A549 (cell line): ENCODE results near the gene INPP5B. TPM values are rescaled to one million over a fixed set of nuclear protein-coding genes. Genes with fewer than 3 reads are reported as not detected.

Experiments
- ATAC-seq, 2 experiments: fragments of 200-7000 bp in 1 of 2; fragments of >200 bp in 1 of 2; cut with Nextera tagmentation in 1 of 2; cut with Tn5 transposase in 1 of 2; 3 replicates each; pipeline versions ENCODE4 v1.8.0 to v1.9.1; 2018 to 2020; ENCODE audit warnings: mild to moderate bottlenecking in 1 of 2, moderate library complexity in 1 of 2
- CTCF ChIA-PET: fragments of 300-600 bp; sonication (Branson Sonifier 250); formaldehyde crosslinking; extraction: SDS; loops from one replicate; lab custom pipeline; 2021; ENCODE audit warnings: antibody characterized with exemption, inconsistent platforms; lab: Yijun Ruan, JAX
- POLR2A ChIA-PET: fragments of 350-600 bp; formaldehyde crosslinking; extraction: SDS; loops from one replicate; lab custom pipeline; 2021; ENCODE audit warnings: antibody characterized with exemption, inconsistent platforms; lab: Yijun Ruan, JAX
- DNase-seq, 2 experiments: peaks; one replicate each; pipeline versions ENCODE4 v3.0.0 to v3.0.0-alpha.2; 2011 to 2016; ENCODE audit warnings: low read depth in 1 of 2, low spot score in 1 of 2
- FAIRE-seq: peaks from 2 replicates; lab custom pipeline; 2011; peaks lifted over from hg19 to GRCh38; lab: Jason Lieb, UNC
- H3K27ac ChIP-seq, 2 experiments: fragments of >200 bp; sonication (Bioruptor Twin); formaldehyde crosslinking; 3 replicates each; pipeline ENCODE4 v1.5.1; 2016 to 2017
- H3K4me1 ChIP-seq: fragments of >200 bp; sonication (Bioruptor Twin); formaldehyde crosslinking; 3 replicates; pipeline ENCODE4 v1.6.1; 2016
- H3K4me2 ChIP-seq: fragments of >200 bp; sonication (Bioruptor Twin); formaldehyde crosslinking; 3 replicates; pipeline ENCODE4 v1.6.1; 2016
- H3K4me3 ChIP-seq: fragments of >200 bp; sonication (Bioruptor Twin); formaldehyde crosslinking; 3 replicates; pipeline ENCODE4 v1.5.1; 2016
- H3K9me3 ChIP-seq: fragments of >200 bp; sonication (Bioruptor Twin); formaldehyde crosslinking; 3 replicates; pipeline ENCODE4 v1.6.1; 2016
- CBX2 ChIP-seq: fragments of 200-600 bp; sonication (generic); IDR thresholded peaks from 2 replicates; pipeline ENCODE4 v1.6.1; 2016; ENCODE audit warnings: low read depth, mild to moderate bottlenecking, borderline replicate concordance
- CEBPB ChIP-seq, 2 experiments: fragments of >200 bp in 1 of 2; sonication (Bioruptor Twin) in 1 of 2; formaldehyde crosslinking in 1 of 2; IDR thresholded peaks; 2 replicates each; pipeline ENCODE4 v1.6.1; 2012 to 2016
- CHD4 ChIP-seq: fragments of 200-600 bp; sonication (generic); IDR thresholded peaks from 2 replicates; pipeline ENCODE4 v1.6.1; 2016; ENCODE audit warnings: antibody characterized with exemption, mild to moderate bottlenecking, borderline replicate concordance
- EP300 ChIP-seq, 2 experiments: fragments of >200 bp; sonication (Bioruptor Twin); formaldehyde crosslinking; IDR thresholded peaks; 2 replicates in 1 of 2; 3 replicates in 1 of 2; pipeline ENCODE4 v1.6.1; 2016 to 2017
- ESRRA ChIP-seq: fragments of 150-350 bp; IDR thresholded peaks from 2 replicates; pipeline ENCODE4 v1.6.1; 2014; ENCODE audit warnings: mild to moderate bottlenecking, low read length, borderline replicate concordance
- HEYL ChIP-seq: fragments of 250-450 bp; sonication (Bioruptor Pico); IDR thresholded peaks from 2 replicates; pipeline ENCODE4 v1.8.0; 2021; ENCODE audit warnings: mild to moderate bottlenecking, moderate library complexity
- HMGXB4 ChIP-seq: fragments of 250-450 bp; sonication (Bioruptor Pico); IDR thresholded peaks from 2 replicates; pipeline ENCODE4 v1.5.0; 2021; ENCODE audit warnings: mild to moderate bottlenecking, moderate library complexity, borderline replicate concordance
- KDM5A ChIP-seq: fragments of 200-600 bp; sonication (generic); IDR thresholded peaks from 2 replicates; pipeline ENCODE4 v1.6.1; 2016; ENCODE audit warnings: antibody characterized with exemption, mild to moderate bottlenecking
- MAZ ChIP-seq: fragments of 150-350 bp; IDR thresholded peaks from 2 replicates; pipeline ENCODE4 v1.6.1; 2014; ENCODE audit warnings: antibody characterized with exemption, low read depth, low read length, borderline replicate concordance
- NFE2L2 ChIP-seq: fragments of 150-350 bp; conservative IDR thresholded peaks from 2 replicates; pipeline ENCODE4 v1.6.1; 2014; ENCODE audit warnings: low read length
- NPAS2 ChIP-seq: fragments of 250-450 bp; sonication (Bioruptor Pico); IDR thresholded peaks from 2 replicates; pipeline ENCODE4 v1.8.0; 2022; ENCODE audit warnings: mild to moderate bottlenecking, moderate library complexity, borderline replicate concordance
- NR3C1 ChIP-seq: fragments of >200 bp; sonication (Bioruptor Twin); formaldehyde crosslinking; IDR thresholded peaks from 3 replicates; pipeline ENCODE4 v1.6.1; 2017
- POLR2AphosphoS2 ChIP-seq: conservative IDR thresholded peaks from 2 replicates; pipeline ENCODE4 v1.6.1; 2012; ENCODE audit warnings: low read length, improper control_type of control experiment, inconsistent platforms
- RCOR1 ChIP-seq: fragments of 150-350 bp; IDR thresholded peaks from 2 replicates; pipeline ENCODE4 v1.6.1; 2014; ENCODE audit warnings: antibody characterized with exemption, low read length, low read depth
- SREBF2 ChIP-seq: fragments of 450-650 bp; IDR thresholded peaks from 2 replicates; pipeline ENCODE4 v1.6.1; 2014; ENCODE audit warnings: mild to moderate bottlenecking, moderate library complexity
- TFCP2L1 ChIP-seq: fragments of 250-450 bp; sonication (Bioruptor Pico); IDR thresholded peaks from 2 replicates; pipeline ENCODE4 v1.5.0; 2021; ENCODE audit warnings: mild to moderate bottlenecking
- ZFP36 ChIP-seq: fragments of 450-650 bp; IDR thresholded peaks from 2 replicates; pipeline ENCODE4 v1.6.1; 2014; ENCODE audit warnings: borderline replicate concordance; ENCODE audit not compliant: partially characterized antibody
- ZSCAN20 ChIP-seq: fragments of 250-450 bp; sonication (Bioruptor Pico); IDR thresholded peaks from 2 replicates; pipeline ENCODE4 v1.8.0; 2022; ENCODE audit warnings: mild to moderate bottlenecking, moderate library complexity
- WGBS: methylation state at CpG from one replicate; pipeline ENCODE4 v1.1.6; 2017; ENCODE audit errors: missing lambda C conversion rate; 5-methylcytosine and 5-hydroxymethylcytosine counted together
- polyA plus RNA-seq, 4 experiments: library from polyadenylated mRNA; depleted of rRNA in 3 of 4; stranded (reverse); fragments of >200 nt; fragmentation: RNase III in 1 of 4; extraction: RNeasy Plus Mini Kit Qiagen cat#74134 plus additional on column Dnase treatment in 1 of 4; gene quantifications; 2 replicates in 3 of 4; 3 replicates in 1 of 4; pipeline ENCODE4 v1.2.3, GENCODE V29; 2011 to 2017
- TF ChIP-seq, protein P1 (sequence below): fragments of 200-600 bp; sonication (generic); IDR thresholded peaks from 2 replicates; pipeline ENCODE4 v1.6.1; 2016; ENCODE audit warnings: antibody characterized with exemption, mild to moderate bottlenecking, moderate library complexity
- TF ChIP-seq, protein P2 (sequence below): fragments of 150-350 bp; IDR thresholded peaks from 2 replicates; pipeline ENCODE4 v1.6.1; 2014; ENCODE audit warnings: low read depth, mild to moderate bottlenecking, low read length
- TF ChIP-seq, protein P3 (sequence below): IDR thresholded peaks from 2 replicates; pipeline ENCODE4 v1.6.1; 2012

Gene INPP5B
- polyA plus RNA-seq, 2 of the 4 experiments (the other 2 are of a cell fraction) = 4.9 to 11.1 TPM

DNA sequence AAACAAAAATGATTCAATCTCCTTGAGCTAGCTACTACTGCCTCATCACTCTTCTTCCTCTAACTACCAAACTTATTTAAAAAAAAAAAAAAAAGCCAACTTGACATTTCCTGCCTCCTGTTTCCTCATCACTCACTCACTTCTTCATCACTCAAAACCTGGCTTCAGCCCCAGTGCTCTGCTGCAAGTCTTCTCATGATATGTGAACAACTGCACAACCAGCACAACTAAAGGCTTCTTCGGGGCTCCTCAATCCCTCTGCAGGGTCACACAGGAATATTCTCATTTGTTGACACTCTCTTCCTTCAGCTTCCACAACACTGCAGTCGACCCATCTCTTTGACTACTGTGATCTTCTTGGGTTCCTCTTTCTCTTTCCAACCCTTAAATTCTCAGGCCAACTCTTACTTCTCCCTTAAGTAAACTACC is 95.1 kb downstream of the INPP5B start:
- Histone ChIP-seq H3K9me3 (no peaks in the 10 kb centered on the region), H3K4me1 (no peaks in the 10 kb centered on the region), H3K27ac (no peak overlapping the region), H3K4me2 (no peak overlapping the region), H3K4me3 (no peak overlapping the region)
- ChIA-PET POLR2A (no interaction called here), CTCF (interaction anchor here (1.2 to 3.1 kb wide), 3 partner anchors 8 to 10 kb away, joined by 3 to 29 read pairs (median 3); partner anchors contain the start of gene MTF1)
- ATAC-seq = no peak
- no peak for FAIRE-seq
- 68% methylated on average over 2 of the region's 2 CpGs for WGBS
- no peak for TF ChIP-seq ZSCAN20 (CRISPR knock-in tag)
- no peak for TF ChIP-seq ZFP36
- TF ChIP-seq RCOR1 = no peak
- no peak for TF ChIP-seq SREBF2
- no peak for TF ChIP-seq POLR2AphosphoS2
- no peak for TF ChIP-seq MAZ
- no peak for TF ChIP-seq HEYL (CRISPR knock-in tag)
- no peak for TF ChIP-seq NFE2L2
- TF ChIP-seq, protein P1, sequence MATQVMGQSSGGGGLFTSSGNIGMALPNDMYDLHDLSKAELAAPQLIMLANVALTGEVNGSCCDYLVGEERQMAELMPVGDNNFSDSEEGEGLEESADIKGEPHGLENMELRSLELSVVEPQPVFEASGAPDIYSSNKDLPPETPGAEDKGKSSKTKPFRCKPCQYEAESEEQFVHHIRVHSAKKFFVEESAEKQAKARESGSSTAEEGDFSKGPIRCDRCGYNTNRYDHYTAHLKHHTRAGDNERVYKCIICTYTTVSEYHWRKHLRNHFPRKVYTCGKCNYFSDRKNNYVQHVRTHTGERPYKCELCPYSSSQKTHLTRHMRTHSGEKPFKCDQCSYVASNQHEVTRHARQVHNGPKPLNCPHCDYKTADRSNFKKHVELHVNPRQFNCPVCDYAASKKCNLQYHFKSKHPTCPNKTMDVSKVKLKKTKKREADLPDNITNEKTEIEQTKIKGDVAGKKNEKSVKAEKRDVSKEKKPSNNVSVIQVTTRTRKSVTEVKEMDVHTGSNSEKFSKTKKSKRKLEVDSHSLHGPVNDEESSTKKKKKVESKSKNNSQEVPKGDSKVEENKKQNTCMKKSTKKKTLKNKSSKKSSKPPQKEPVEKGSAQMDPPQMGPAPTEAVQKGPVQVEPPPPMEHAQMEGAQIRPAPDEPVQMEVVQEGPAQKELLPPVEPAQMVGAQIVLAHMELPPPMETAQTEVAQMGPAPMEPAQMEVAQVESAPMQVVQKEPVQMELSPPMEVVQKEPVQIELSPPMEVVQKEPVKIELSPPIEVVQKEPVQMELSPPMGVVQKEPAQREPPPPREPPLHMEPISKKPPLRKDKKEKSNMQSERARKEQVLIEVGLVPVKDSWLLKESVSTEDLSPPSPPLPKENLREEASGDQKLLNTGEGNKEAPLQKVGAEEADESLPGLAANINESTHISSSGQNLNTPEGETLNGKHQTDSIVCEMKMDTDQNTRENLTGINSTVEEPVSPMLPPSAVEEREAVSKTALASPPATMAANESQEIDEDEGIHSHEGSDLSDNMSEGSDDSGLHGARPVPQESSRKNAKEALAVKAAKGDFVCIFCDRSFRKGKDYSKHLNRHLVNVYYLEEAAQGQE = no peak
- no peak for TF ChIP-seq NR3C1
- TF ChIP-seq, protein P2, sequence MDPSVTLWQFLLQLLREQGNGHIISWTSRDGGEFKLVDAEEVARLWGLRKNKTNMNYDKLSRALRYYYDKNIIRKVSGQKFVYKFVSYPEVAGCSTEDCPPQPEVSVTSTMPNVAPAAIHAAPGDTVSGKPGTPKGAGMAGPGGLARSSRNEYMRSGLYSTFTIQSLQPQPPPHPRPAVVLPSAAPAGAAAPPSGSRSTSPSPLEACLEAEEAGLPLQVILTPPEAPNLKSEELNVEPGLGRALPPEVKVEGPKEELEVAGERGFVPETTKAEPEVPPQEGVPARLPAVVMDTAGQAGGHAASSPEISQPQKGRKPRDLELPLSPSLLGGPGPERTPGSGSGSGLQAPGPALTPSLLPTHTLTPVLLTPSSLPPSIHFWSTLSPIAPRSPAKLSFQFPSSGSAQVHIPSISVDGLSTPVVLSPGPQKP = no peak
- no peak for TF ChIP-seq CHD4
- no peak for TF ChIP-seq CEBPB (IDR thresholded peaks at IDR 0.05)
- no peak for TF ChIP-seq CBX2
- TF ChIP-seq, protein P3, sequence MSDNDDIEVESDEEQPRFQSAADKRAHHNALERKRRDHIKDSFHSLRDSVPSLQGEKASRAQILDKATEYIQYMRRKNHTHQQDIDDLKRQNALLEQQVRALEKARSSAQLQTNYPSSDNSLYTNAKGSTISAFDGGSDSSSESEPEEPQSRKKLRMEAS = no peak
- no peak for TF ChIP-seq NPAS2
- DNase-seq = no peak

- CTCF ChIA-PET = interaction anchor here (1.2 to 3.1 kb wide), 3 partner anchors 9 to 11 kb away, joined by 3 to 29 read pairs (median 3); partner anchors contain the start of gene MTF1
- TF ChIP-seq KDM5A = no peak
- 0 out of 4 replicates have a peak, but pooled peaks of 1 of the 2 experiments have one; percentile 22 for TF ChIP-seq CEBPB (IDR thresholded peaks at IDR 0.05)
- TF ChIP-seq, all 56 proteins: peak for 1
- no peaks in the 10 kb centered on the region for H3K9me3 ChIP-seq
- no peak overlapping the region for H3K4me3 ChIP-seq
- no peak for ATAC-seq
- no peak overlapping the region for H3K27ac ChIP-seq
- POLR2A ChIA-PET = interaction anchor here (0.8 kb wide), 1 partner anchor 8 kb away, joined by 3 read pairs; the partner anchor contains the start of gene MTF1
- H3K4me2 ChIP-seq = no peak overlapping the region
- no peak for DNase-seq
- FAIRE-seq = no peak
- no peaks in the 10 kb centered on the region for H3K4me1 ChIP-seq
These were observed 95.6 kb downstream of the INPP5B start for GRCh38 chr1:37851262-37851661.

DNA sequence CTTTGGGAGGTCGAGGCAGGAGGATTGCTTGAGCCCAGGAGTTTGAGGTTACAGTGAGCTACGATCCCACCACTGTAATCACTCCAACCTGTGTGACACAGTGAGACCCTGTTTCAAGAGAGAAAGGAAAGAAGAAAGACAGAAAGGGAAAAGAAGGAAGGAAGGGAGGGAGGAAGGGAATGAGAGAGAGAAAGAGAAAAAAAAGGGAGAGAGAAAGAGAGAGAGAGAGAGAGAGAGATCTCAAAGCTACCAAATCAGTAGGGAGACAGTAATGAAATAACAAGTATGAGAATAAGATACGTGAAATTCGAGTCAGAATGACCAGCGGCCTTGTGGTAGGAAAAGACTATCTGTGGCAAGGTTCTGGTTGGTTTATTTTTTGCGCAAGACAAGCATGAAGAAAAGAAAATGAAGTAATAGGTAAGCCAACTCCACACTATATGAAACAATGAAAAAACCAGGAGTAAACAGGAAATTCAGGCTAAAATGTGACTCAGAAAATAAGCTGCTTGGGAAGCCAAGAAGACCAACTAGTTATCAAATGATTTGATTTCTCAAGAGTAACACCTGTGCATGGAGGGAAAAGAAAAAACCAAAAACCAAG is 96.4 kb downstream of the INPP5B start:
- no peak overlapping the region for H3K27ac ChIP-seq
- 93% methylated on average over 6 of the region's 6 CpGs for WGBS
- FAIRE-seq (no peak), ATAC-seq (no peak), DNase-seq (no peak)
- peaks cover 6% of the 10 kb centered on the region; the same call in 2 of the 3 replicates for H3K4me1 ChIP-seq
- CTCF ChIA-PET = interaction anchor here (0.6 to 3.1 kb wide), 3 partner anchors 9 to 378 kb away, joined by 3 to 29 read pairs (median 3); partner anchors contain the start of gene MTF1
- POLR2A ChIA-PET = interaction anchor here (0.8 kb wide), 1 partner anchor 9 kb away, joined by 3 read pairs; the partner anchor contains the start of gene MTF1
- no peak overlapping the region for H3K4me3 ChIP-seq
- no peaks in the 10 kb centered on the region for H3K9me3 ChIP-seq
- H3K4me2 ChIP-seq = no peak overlapping the region
- TF ChIP-seq EP300 (IDR thresholded peaks at IDR 0.05) (no peak), TFCP2L1 (CRISPR knock-in tag) (no peak), ESRRA (no peak), HMGXB4 (no peak), CHD4 (no peak)
- TF ChIP-seq, protein P1 = no peak
- TF ChIP-seq, protein P3 = no peak
